ENCODE data around the gene MAPK11. TPM values are rescaled to one million over a fixed set of nuclear protein-coding genes. Genes with fewer than 3 reads are reported as not detected.

Gene MAPK11
- total and polyA plus RNA-seq, 2 experiments from 2014 or later: 0.12 to 0.63 TPM

GRCh38 chr22:50232481-50233151 lies 37.6 kb downstream of the MAPK11 start:
- no peak for DNase-seq (ENCODE audit: low read depth in 1 of 2, low spot score in 1 of 2)
- H3K27ac ChIP-seq: no peak overlapping the region
- no peaks in the 10 kb centered on the region for H3K4me1 ChIP-seq (ENCODE audit: low read depth)
- no peak overlapping the region for H3K4me3 ChIP-seq
- no peaks in the 10 kb centered on the region for H3K27me3 ChIP-seq
- H3K36me3 ChIP-seq: no peaks in the 10 kb centered on the region
- no peak for TF ChIP-seq CTCF (IDR thresholded peaks at IDR 0.05; ENCODE audit: low read depth, low read length)
- H3K9me3 ChIP-seq (ENCODE audit: low read depth): no peaks in the 10 kb centered on the region

- Histone ChIP-seq H3K27me3 (no peaks in the 10 kb centered on the region), H3K4me3 (no peak overlapping the region), H3K4me1 (ENCODE audit: low read depth) (no peaks in the 10 kb centered on the region), H3K36me3 (peaks cover under 1% of the 10 kb centered on the region), H3K27ac (no peak overlapping the region), H3K9me3 (ENCODE audit: low read depth) (no peaks in the 10 kb centered on the region)
- TF ChIP-seq CTCF (IDR thresholded peaks at IDR 0.05; ENCODE audit: low read depth, low read length): no peak
- no peak for DNase-seq (ENCODE audit: low read depth in 1 of 2, low spot score in 1 of 2)
These were observed 40.8 kb downstream of the MAPK11 start for GRCh38 chr22:50229370-50229769.

- Histone ChIP-seq H3K4me1 (ENCODE audit: low read depth) (no peaks in the 10 kb centered on the region), H3K27me3 (no peaks in the 10 kb centered on the region), H3K27ac (no peak overlapping the region), H3K36me3 (peaks cover 6% of the 10 kb centered on the region), H3K4me3 (no peak overlapping the region), H3K9me3 (ENCODE audit: low read depth) (no peaks in the 10 kb centered on the region)
- no peak for DNase-seq (ENCODE audit: low read depth in 1 of 2, low spot score in 1 of 2)
- TF ChIP-seq CTCF (IDR thresholded peaks at IDR 0.05; ENCODE audit: low read depth, low read length): no peak
These were observed 41.8 kb downstream of the MAPK11 start for GRCh38 chr22:50228366-50228765.

GRCh38 chr22:50227579-50228215 lies 42.5 kb downstream of the MAPK11 start:
- no peak for TF ChIP-seq CTCF (IDR thresholded peaks at IDR 0.05; ENCODE audit: low read depth, low read length)
- DNase-seq (ENCODE audit: low read depth in 1 of 2, low spot score in 1 of 2): no peak
- Histone ChIP-seq H3K4me3 (no peak overlapping the region), H3K4me1 (ENCODE audit: low read depth) (no peaks in the 10 kb centered on the region), H3K27me3 (no peaks in the 10 kb centered on the region), H3K9me3 (ENCODE audit: low read depth) (no peaks in the 10 kb centered on the region), H3K27ac (no peak overlapping the region), H3K36me3 (peaks cover 6% of the 10 kb centered on the region)

GRCh38 chr22:50226875-50227165 lies 43.4 kb downstream of the MAPK11 start:
- H3K4me1 ChIP-seq (ENCODE audit: low read depth): no peaks in the 10 kb centered on the region
- peaks cover 6% of the 10 kb centered on the region for H3K36me3 ChIP-seq
- H3K9me3 ChIP-seq (ENCODE audit: low read depth): no peaks in the 10 kb centered on the region
- no peak overlapping the region for H3K27ac ChIP-seq
- no peaks in the 10 kb centered on the region for H3K27me3 ChIP-seq
- no peak for DNase-seq (ENCODE audit: low read depth in 1 of 2, low spot score in 1 of 2)
- no peak for TF ChIP-seq CTCF (IDR thresholded peaks at IDR 0.05; ENCODE audit: low read depth, low read length)
- H3K4me3 ChIP-seq: no peak overlapping the region

Data from cardiac muscle cell (in vitro differentiated cells and primary cell).